Measurements from ENCODE around the gene GINS1. TPM values are rescaled to one million over a fixed set of nuclear protein-coding genes. Genes with fewer than 3 reads are reported as not detected.

The GINS1 gene
- total and polyA plus RNA-seq, 7 donors, result 0.28 to 7.6 (median 1.2) TPM

- Histone ChIP-seq H3K4me1 (no peaks in the 10 kb centered on the region), H3K27ac (no peak overlapping the region), H3K9me3 (no peaks in the 10 kb centered on the region), H3K27me3 (no peaks in the 10 kb centered on the region), H3K36me3 (peaks cover 0 to 41% (median 0%) of the 10 kb centered on the region in 4 donors), H3K4me3 (no peak overlapping the region)
- no peak for DNase-seq
- no peak for TF ChIP-seq CTCF (IDR thresholded peaks at IDR 0.05)
- no peak for TF ChIP-seq EP300 (IDR thresholded peaks at IDR 0.05)
- TF ChIP-seq POLR2A (IDR thresholded peaks at IDR 0.05), result no peak
- TF ChIP-seq POLR2AphosphoS5 (IDR thresholded peaks at IDR 0.05), result no peak
- 90 to 91% methylated on average over 14 of the region's 14 CpGs for WGBS, 2 donors
- intact Hi-C loops (cut with DNase I), result no loop called here
These were observed 88.9 kb downstream of the GINS1 start for GRCh38 chr20:25496165-25496967.

GRCh38 chr20:25496968-25497401 is 89.5 kb downstream of the GINS1 start:
- no peak for TF ChIP-seq POLR2AphosphoS5 (IDR thresholded peaks at IDR 0.05)
- H3K27ac ChIP-seq, result no peak overlapping the region
- no peak overlapping the region for H3K4me3 ChIP-seq
- DNase-seq, result no peak
- H3K27me3 ChIP-seq, result no peaks in the 10 kb centered on the region
- H3K4me1 ChIP-seq, result no peaks in the 10 kb centered on the region
- 81 to 86% methylated on average over 9 of the region's 9 CpGs for WGBS, 2 donors
- no peaks in the 10 kb centered on the region for H3K9me3 ChIP-seq
- H3K36me3 ChIP-seq, result peaks cover 0 to 43% (median 0%) of the 10 kb centered on the region in 4 donors
- intact Hi-C loops (cut with DNase I), result no loop called here

GRCh38 chr20:25497586-25498279 is 90.3 kb downstream of the GINS1 start:
- Histone ChIP-seq H3K36me3 (peaks cover 0 to 49% (median 0%) of the 10 kb centered on the region in 4 donors), H3K4me1 (no peaks in the 10 kb centered on the region), H3K27ac (no peak overlapping the region), H3K4me3 (no peak overlapping the region), H3K9me3 (no peaks in the 10 kb centered on the region), H3K27me3 (no peaks in the 10 kb centered on the region)
- no peak for TF ChIP-seq EP300 (IDR thresholded peaks at IDR 0.05)
- no peak for TF ChIP-seq POLR2A (IDR thresholded peaks at IDR 0.05)
- no peak for TF ChIP-seq POLR2AphosphoS5 (IDR thresholded peaks at IDR 0.05)
- TF ChIP-seq CTCF (IDR thresholded peaks at IDR 0.05), result no peak
- 89 to 93% methylated on average over 22 of the region's 22 CpGs for WGBS, 2 donors
- DNase-seq, result no peak
- intact Hi-C loops (cut with DNase I), result no loop called here

Other genes starting within 250 kb of the GINS1 start
- 10 to 100 TPM; 26.0 to 48.2 (median 37.2) TPM for gene ENTPD6, start 212.0 kb upstream of the GINS1 start, total RNA-seq
- 100 to 1,000 TPM in 1 of 3 donors, 10 to 100 TPM in 2; 33.0 to 117 (median 48.6) TPM for gene ENTPD6, start 212.0 kb upstream of the GINS1 start, polyA plus RNA-seq
- gene PYGB, start 159.6 kb upstream of the GINS1 start, total RNA-seq, result 100 to 1,000 TPM; 147 to 317 (median 226) TPM
- 100 to 1,000 TPM in 2 of 3 donors, 10 to 100 TPM in 1; 45.6 to 198 (median 163) TPM for gene PYGB, start 159.6 kb upstream of the GINS1 start, polyA plus RNA-seq
- 10 to 100 TPM; 18.9 to 39.6 (median 34.9) TPM for gene ABHD12, start 16.8 kb upstream of the GINS1 start, total RNA-seq
- 10 to 100 TPM; 27.0 to 49.0 (median 35.7) TPM for gene ABHD12, start 16.8 kb upstream of the GINS1 start, polyA plus RNA-seq
- gene NINL, start 177.9 kb downstream of the GINS1 start, total RNA-seq, result 10 to 100 TPM in 2 of 4 donors, 1 to 10 TPM in 2; 9.6 to 19.9 (median 12.8) TPM
- gene NINL, start 177.9 kb downstream of the GINS1 start, polyA plus RNA-seq, result 1 to 10 TPM; 2.4 to 3.8 (median 3.2) TPM
- gene NANP, start 216.3 kb downstream of the GINS1 start, total RNA-seq, result 1 to 10 TPM; 3.9 to 5.7 (median 4.8) TPM
- 1 to 10 TPM; 1.2 to 2.7 (median 2.3) TPM for gene NANP, start 216.3 kb downstream of the GINS1 start, polyA plus RNA-seq